HUES6 (cell line): ENCODE results near the gene TMEM233.

Experiments used
- H3K27ac ChIP-seq: 2 replicates; pipeline ENCODE4 v1.7.0; 2013; ENCODE audit warnings: low read depth, mild to moderate bottlenecking, low read length, inconsistent platforms
- H3K27me3 ChIP-seq: 2 replicates; pipeline ENCODE4 v1.6.1; 2013; ENCODE audit warnings: low read length; ENCODE audit not compliant: control insufficient read depth, insufficient read depth
- H3K36me3 ChIP-seq: 2 replicates; pipeline ENCODE4 v1.6.1; 2013; ENCODE audit warnings: low read length; ENCODE audit not compliant: control insufficient read depth, insufficient read depth
- H3K4me1 ChIP-seq: 2 replicates; pipeline ENCODE4 v1.6.1; 2013; ENCODE audit warnings: low read length; ENCODE audit not compliant: control insufficient read depth, insufficient read depth
- H3K4me3 ChIP-seq: 2 replicates; pipeline ENCODE4 v1.5.1; 2013; ENCODE audit warnings: low read depth, low read length
- H3K9ac ChIP-seq: one replicate; pipeline ENCODE4 v1.6.1; 2013; ENCODE audit warnings: mild to moderate bottlenecking, low read length
- H3K9me3 ChIP-seq: 2 replicates; pipeline ENCODE4 v1.6.1; 2013; ENCODE audit warnings: low read depth, low read length; ENCODE audit not compliant: control insufficient read depth, insufficient read depth

TMEM233 gene

GRCh38 chr12:119593578-119594398 is at the start of gene TMEM233:
Gene TMEM233 (plus strand): TSS chr12:119593774. CDS start chr12:119593849, 75 bp downstream.
- peak within 1 kb of the TSS; percentile 43 for H3K9ac ChIP-seq
- no peaks in the 10 kb centered on the region for H3K36me3 ChIP-seq
- H3K9me3 ChIP-seq: no peaks in the 10 kb centered on the region
- H3K27ac ChIP-seq: no peak within 1 kb of the TSS
- peaks cover 9% of the 10 kb centered on the region; the same call in 1 of the 2 replicates for H3K4me1 ChIP-seq
- H3K4me3 ChIP-seq: peak within 1 kb of the TSS; percentile 69
- peaks cover 100% of the 10 kb centered on the region for H3K27me3 ChIP-seq

- no peaks in the 10 kb centered on the region for H3K4me1 ChIP-seq
- H3K9me3 ChIP-seq: no peaks in the 10 kb centered on the region
- H3K27me3 ChIP-seq: peaks cover 8% of the 10 kb centered on the region; the same call in 1 of the 2 replicates
- no peak overlapping the region for H3K27ac ChIP-seq
- H3K4me3 ChIP-seq: no peak overlapping the region
- no peaks in the 10 kb centered on the region for H3K36me3 ChIP-seq
- no peak overlapping the region for H3K9ac ChIP-seq
These were observed 48.6 kb upstream of the TMEM233 start for GRCh38 chr12:119544765-119545625.

- H3K9me3 ChIP-seq: no peaks in the 10 kb centered on the region
- H3K9ac ChIP-seq: no peak overlapping the region
- no peak overlapping the region for H3K4me3 ChIP-seq
- H3K4me1 ChIP-seq: no peaks in the 10 kb centered on the region
- no peaks in the 10 kb centered on the region for H3K36me3 ChIP-seq
- H3K27me3 ChIP-seq: peaks cover 19% of the 10 kb centered on the region
- no peak overlapping the region for H3K27ac ChIP-seq
These were observed 47.2 kb upstream of the TMEM233 start for GRCh38 chr12:119546340-119546739.

GRCh38 chr12:119547001-119547400 is 46.6 kb upstream of the TMEM233 start:
- Histone ChIP-seq H3K4me1 (no peaks in the 10 kb centered on the region), H3K9ac (no peak overlapping the region), H3K27me3 (peaks cover 24% of the 10 kb centered on the region), H3K4me3 (no peak overlapping the region), H3K9me3 (no peaks in the 10 kb centered on the region), H3K36me3 (no peaks in the 10 kb centered on the region), H3K27ac (no peak overlapping the region)

GRCh38 chr12:119556854-119557253 is 36.7 kb upstream of the TMEM233 start:
- no peaks in the 10 kb centered on the region for H3K36me3 ChIP-seq

GRCh38 chr12:119565404-119565803 is 28.2 kb upstream of the TMEM233 start:
- H3K9ac ChIP-seq: no peak overlapping the region
- no peaks in the 10 kb centered on the region for H3K4me1 ChIP-seq
- H3K27ac ChIP-seq: no peak overlapping the region
- H3K27me3 ChIP-seq: no peaks in the 10 kb centered on the region
- H3K36me3 ChIP-seq: no peaks in the 10 kb centered on the region
- no peak overlapping the region for H3K4me3 ChIP-seq
- no peaks in the 10 kb centered on the region for H3K9me3 ChIP-seq

More at GRCh38 chr12:119556854-119557253, 36.7 kb upstream of the TMEM233 start:
- H3K9ac ChIP-seq: no peak overlapping the region
- no peak overlapping the region for H3K4me3 ChIP-seq
- peaks cover 6% of the 10 kb centered on the region; the same call in 1 of the 2 replicates for H3K27me3 ChIP-seq
- no peaks in the 10 kb centered on the region for H3K4me1 ChIP-seq
- H3K27ac ChIP-seq: no peak overlapping the region
- H3K9me3 ChIP-seq: no peaks in the 10 kb centered on the region

GRCh38 chr12:119570771-119571170 is 22.8 kb upstream of the TMEM233 start:
- Histone ChIP-seq H3K9me3 (no peaks in the 10 kb centered on the region), H3K36me3 (no peaks in the 10 kb centered on the region), H3K4me1 (no peaks in the 10 kb centered on the region), H3K27me3 (peaks cover 1% of the 10 kb centered on the region; the same call in 1 of the 2 replicates), H3K4me3 (no peak overlapping the region), H3K9ac (no peak overlapping the region), H3K27ac (no peak overlapping the region)

GRCh38 chr12:119573086-119573485 is 20.5 kb upstream of the TMEM233 start:
- no peak overlapping the region for H3K27ac ChIP-seq
- no peaks in the 10 kb centered on the region for H3K36me3 ChIP-seq
- no peak overlapping the region for H3K4me3 ChIP-seq
- H3K9me3 ChIP-seq: no peaks in the 10 kb centered on the region
- H3K9ac ChIP-seq: no peak overlapping the region
- no peaks in the 10 kb centered on the region for H3K4me1 ChIP-seq
- peaks cover 17% of the 10 kb centered on the region for H3K27me3 ChIP-seq

GRCh38 chr12:119574255-119574654 is 19.3 kb upstream of the TMEM233 start:
- Histone ChIP-seq H3K36me3 (no peaks in the 10 kb centered on the region), H3K27ac (no peak overlapping the region), H3K9me3 (no peaks in the 10 kb centered on the region), H3K27me3 (peaks cover 17% of the 10 kb centered on the region), H3K4me3 (no peak overlapping the region), H3K9ac (no peak overlapping the region), H3K4me1 (no peaks in the 10 kb centered on the region)

- Histone ChIP-seq H3K4me1 (no peaks in the 10 kb centered on the region), H3K4me3 (no peak overlapping the region), H3K36me3 (no peaks in the 10 kb centered on the region), H3K27me3 (peaks cover 17% of the 10 kb centered on the region), H3K9me3 (no peaks in the 10 kb centered on the region), H3K9ac (no peak overlapping the region), H3K27ac (no peak overlapping the region)
These were observed 17.3 kb upstream of the TMEM233 start for GRCh38 chr12:119576118-119576810.
